ENCODE results near the gene PAPPA. TPM values are rescaled to one million over a fixed set of nuclear protein-coding genes. Genes with fewer than 3 reads are reported as not detected.

The PAPPA gene
- total RNA-seq, 2 donors from 2014 or later = 1.8 to 5.7 TPM

DNA sequence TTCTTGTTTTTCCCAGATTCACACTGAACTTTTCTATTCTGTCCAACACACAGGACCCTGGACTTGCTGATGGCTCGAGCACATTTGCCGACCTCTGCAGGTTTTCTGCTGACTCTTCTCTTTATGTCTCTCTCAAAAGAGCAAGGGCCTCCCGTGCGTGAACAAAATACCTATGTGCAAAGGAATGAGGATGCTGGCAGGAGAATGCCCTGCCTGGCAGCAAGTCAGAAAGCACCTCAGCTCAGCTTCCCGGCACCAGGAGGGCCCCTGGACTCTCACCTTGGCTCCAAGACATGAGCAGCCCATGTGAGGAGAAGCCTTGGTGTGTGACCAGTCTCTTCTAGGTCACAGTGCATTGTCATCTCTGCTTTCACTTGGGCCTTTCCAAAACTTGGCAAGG is 36.1 kb downstream of the PAPPA start:
- H3K27ac ChIP-seq = no peak overlapping the region
- H3K9me3 ChIP-seq = no peaks in the 10 kb centered on the region
- TF ChIP-seq, protein P1, sequence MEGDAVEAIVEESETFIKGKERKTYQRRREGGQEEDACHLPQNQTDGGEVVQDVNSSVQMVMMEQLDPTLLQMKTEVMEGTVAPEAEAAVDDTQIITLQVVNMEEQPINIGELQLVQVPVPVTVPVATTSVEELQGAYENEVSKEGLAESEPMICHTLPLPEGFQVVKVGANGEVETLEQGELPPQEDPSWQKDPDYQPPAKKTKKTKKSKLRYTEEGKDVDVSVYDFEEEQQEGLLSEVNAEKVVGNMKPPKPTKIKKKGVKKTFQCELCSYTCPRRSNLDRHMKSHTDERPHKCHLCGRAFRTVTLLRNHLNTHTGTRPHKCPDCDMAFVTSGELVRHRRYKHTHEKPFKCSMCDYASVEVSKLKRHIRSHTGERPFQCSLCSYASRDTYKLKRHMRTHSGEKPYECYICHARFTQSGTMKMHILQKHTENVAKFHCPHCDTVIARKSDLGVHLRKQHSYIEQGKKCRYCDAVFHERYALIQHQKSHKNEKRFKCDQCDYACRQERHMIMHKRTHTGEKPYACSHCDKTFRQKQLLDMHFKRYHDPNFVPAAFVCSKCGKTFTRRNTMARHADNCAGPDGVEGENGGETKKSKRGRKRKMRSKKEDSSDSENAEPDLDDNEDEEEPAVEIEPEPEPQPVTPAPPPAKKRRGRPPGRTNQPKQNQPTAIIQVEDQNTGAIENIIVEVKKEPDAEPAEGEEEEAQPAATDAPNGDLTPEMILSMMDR (IDR thresholded peaks at IDR 0.05) = no peak
- no peaks in the 10 kb centered on the region for H3K27me3 ChIP-seq
- no peaks in the 10 kb centered on the region for H3K36me3 ChIP-seq
- no peak for DNase-seq (ENCODE audit: low spot score)
- H3K4me1 ChIP-seq = no peaks in the 10 kb centered on the region
- no peak overlapping the region for H3K4me3 ChIP-seq

DNA sequence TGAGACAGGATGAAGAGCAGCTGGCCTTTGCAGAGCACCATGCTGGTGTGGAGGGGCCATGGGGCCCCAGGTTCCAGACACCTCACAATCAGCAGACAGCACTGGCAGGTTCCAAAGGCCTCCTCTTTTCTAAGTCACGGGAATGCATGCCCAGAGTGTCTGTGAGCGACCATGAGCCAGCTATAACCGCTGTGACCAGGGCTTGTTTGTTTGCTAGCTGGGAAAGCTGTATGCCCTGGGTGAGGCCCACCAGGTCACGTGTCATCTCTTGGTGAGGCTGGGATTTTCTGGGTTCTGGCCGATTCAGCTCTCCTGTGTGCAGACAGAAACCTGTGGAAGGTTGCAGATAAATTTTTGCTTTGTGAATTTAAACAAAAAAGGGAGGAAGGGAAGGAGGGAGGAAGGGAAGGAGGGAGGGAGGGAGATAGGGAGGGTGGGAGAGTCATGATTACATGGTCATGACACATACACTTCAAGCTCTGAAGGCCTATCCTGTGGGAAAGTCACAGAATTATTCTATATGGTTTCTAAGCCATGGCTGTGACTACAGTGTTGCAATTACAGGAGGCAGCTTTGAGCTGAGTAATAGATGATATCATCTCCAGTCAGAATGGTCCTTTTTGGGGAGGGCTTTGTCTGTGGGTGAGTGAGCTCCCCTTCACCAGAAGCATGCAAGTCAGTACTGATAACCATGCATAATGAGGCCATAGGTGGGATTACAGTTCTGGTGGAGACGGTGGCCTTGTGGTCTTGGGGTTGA is 37.2 kb downstream of the PAPPA start:
- H3K4me1 ChIP-seq = no peaks in the 10 kb centered on the region
- H3K9me3 ChIP-seq = no peaks in the 10 kb centered on the region
- H3K27ac ChIP-seq = peak overlapping the region in 1 of 2 donors; percentile 24
- no peak for DNase-seq (ENCODE audit: low spot score)
- TF ChIP-seq, protein P1 (IDR thresholded peaks at IDR 0.05) = no peak
- no peaks in the 10 kb centered on the region for H3K27me3 ChIP-seq
- H3K36me3 ChIP-seq = no peaks in the 10 kb centered on the region
- no peak overlapping the region for H3K4me3 ChIP-seq

- DNase-seq (ENCODE audit: low spot score) = no peak
- Histone ChIP-seq H3K4me3 (no peak overlapping the region), H3K27ac (no peak overlapping the region), H3K4me1 (no peaks in the 10 kb centered on the region), H3K36me3 (no peaks in the 10 kb centered on the region), H3K9me3 (no peaks in the 10 kb centered on the region), H3K27me3 (no peaks in the 10 kb centered on the region)
- TF ChIP-seq, protein P1 (IDR thresholded peaks at IDR 0.05) = no peak
These were observed 38.2 kb downstream of the PAPPA start for GRCh38 chr9:116191576-116192415.

GRCh38 chr9:116193636-116194035 is 40.0 kb downstream of the PAPPA start:
- no peak for DNase-seq (ENCODE audit: low spot score)
- no peaks in the 10 kb centered on the region for H3K4me1 ChIP-seq
- no peaks in the 10 kb centered on the region for H3K27me3 ChIP-seq
- TF ChIP-seq, protein P1 (IDR thresholded peaks at IDR 0.05) = no peak
- H3K9me3 ChIP-seq = no peaks in the 10 kb centered on the region
- no peak overlapping the region for H3K27ac ChIP-seq
- no peaks in the 10 kb centered on the region for H3K36me3 ChIP-seq
- H3K4me3 ChIP-seq = no peak overlapping the region

- Histone ChIP-seq H3K36me3 (no peaks in the 10 kb centered on the region), H3K9me3 (no peaks in the 10 kb centered on the region), H3K4me3 (no peak overlapping the region), H3K27ac (no peak overlapping the region), H3K4me1 (no peaks in the 10 kb centered on the region), H3K27me3 (no peaks in the 10 kb centered on the region)
- TF ChIP-seq, protein P1 (IDR thresholded peaks at IDR 0.05) = no peak
- DNase-seq (ENCODE audit: low spot score) = no peak
These were observed 43.2 kb downstream of the PAPPA start for GRCh38 chr9:116196806-116197205.
